SU-DHL-6 (cell line): Measurements from ENCODE around the gene SHROOM2.

ENCODE experiments used
- H2AFZ ChIP-seq: fragments of 200-600 bp; sonication (generic); 2 replicates; pipeline ENCODE4 v1.6.1; 2014; ENCODE audit warnings: low read depth, mild to moderate bottlenecking, moderate library complexity, mixed read lengths, antibody characterized with exemption, low read length; ENCODE audit not compliant: severe bottlenecking
- H3F3A ChIP-seq: fragments of 200-600 bp; shearing (Covaris generic); 2 replicates; pipeline ENCODE4 v1.6.0; 2016; ENCODE audit warnings: antibody characterized with exemption, mild to moderate bottlenecking; ENCODE audit not compliant: insufficient read depth
- H3K27ac ChIP-seq: fragments of 200-600 bp; sonication (generic); 2 replicates; pipeline ENCODE4 v1.5.1; 2016; ENCODE audit warnings: low read depth, mild to moderate bottlenecking, low read length, moderate library complexity, mixed read lengths
- H3K27me3 ChIP-seq: fragments of 200-600 bp; sonication (generic), shearing (Covaris generic); 2 replicates; pipeline ENCODE4 v1.6.0; 2014; ENCODE audit warnings: mild to moderate bottlenecking, low read length
- H3K36me3 ChIP-seq: fragments of 200-600 bp; sonication (generic); 2 replicates; pipeline ENCODE4 v1.6.1; 2014; ENCODE audit warnings: mild to moderate bottlenecking, low read length, mixed read lengths
- H3K4me2 ChIP-seq: fragments of 300-600, 200-600 bp; shearing (Covaris generic), sonication (generic); 2 replicates; pipeline ENCODE4 v1.6.0; 2014; ENCODE audit warnings: low read length, low read depth, mild to moderate bottlenecking; ENCODE audit not compliant: poor library complexity, severe bottlenecking
- H3K4me3 ChIP-seq: fragments of 200-600 bp; sonication (generic); 2 replicates; pipeline ENCODE4 v1.5.1; 2014; ENCODE audit warnings: antibody characterized with exemption, low read length, mild to moderate bottlenecking, mixed read lengths; ENCODE audit not compliant: insufficient read depth, poor library complexity, severe bottlenecking
- H3K79me2 ChIP-seq: fragments of 200-600 bp; sonication (generic); 2 replicates; pipeline ENCODE4 v1.6.1; 2014; ENCODE audit warnings: mild to moderate bottlenecking, low read length, moderate library complexity; ENCODE audit not compliant: insufficient read depth
- H3K9ac ChIP-seq: fragments of 200-600 bp; sonication (generic); 2 replicates; pipeline ENCODE4 v1.7.0; 2014; ENCODE audit warnings: mild to moderate bottlenecking, low read length
- H3K9me2 ChIP-seq: fragments of 200-600 bp; sonication (generic); replicated peaks from 2 replicates; pipeline ENCODE4 v1.6.1; 2014; ENCODE audit warnings: low read length; ENCODE audit not compliant: insufficient read depth
- H3K9me3 ChIP-seq: fragments of 200-600 bp; sonication (generic); 2 replicates; pipeline ENCODE4 v1.6.1; 2014; ENCODE audit warnings: low read length, mixed read lengths; ENCODE audit not compliant: insufficient read depth
- H4K20me1 ChIP-seq: fragments of 200-600 bp; sonication (generic); 2 replicates; pipeline ENCODE4 v1.6.1; 2014; ENCODE audit warnings: low read depth, mild to moderate bottlenecking, antibody characterized with exemption, low read length, moderate library complexity, mixed read lengths
- CTCF ChIP-seq: fragments of 200-600 bp; sonication (generic); IDR thresholded peaks from one replicate; pipeline ENCODE4 v1.5.1; 2017; ENCODE audit warnings: antibody characterized with exemption, mild to moderate bottlenecking, low read length, moderate library complexity; ENCODE audit not compliant: insufficient read depth, poor library complexity, severe bottlenecking
- EZH2phosphoT487 ChIP-seq: fragments of 200-600 bp; sonication (generic), shearing (Covaris generic); conservative IDR thresholded peaks from 2 replicates; pipeline ENCODE4 v1.6.1; 2018; ENCODE audit warnings: mild to moderate bottlenecking, antibody characterized with exemption, low read length, moderate library complexity, mixed read lengths

SHROOM2 gene

GRCh38 chrX:9905721-9906120, 119.5 kb downstream of the SHROOM2 start:
- no peaks in the 10 kb centered on the region for H3K9me2 ChIP-seq
- no peaks in the 10 kb centered on the region for H3K36me3 ChIP-seq
- no peak overlapping the region for H2AFZ ChIP-seq
- no peak overlapping the region for H3K27ac ChIP-seq
- no peaks in the 10 kb centered on the region for H3K9me3 ChIP-seq
- no peak overlapping the region for H3K9ac ChIP-seq
- TF ChIP-seq CTCF (no peak), EZH2phosphoT487 (no peak)
- H3K27me3 ChIP-seq = no peaks in the 10 kb centered on the region
- H3F3A ChIP-seq = no peaks in the 10 kb centered on the region
- H4K20me1 ChIP-seq = no peaks in the 10 kb centered on the region
- no peaks in the 10 kb centered on the region for H3K79me2 ChIP-seq
- H3K4me3 ChIP-seq = no peak overlapping the region
- H3K4me2 ChIP-seq = no peak overlapping the region

GRCh38 chrX:9906919-9907318, 120.7 kb downstream of the SHROOM2 start:
- Histone ChIP-seq H3K9me2 (no peaks in the 10 kb centered on the region), H2AFZ (no peak overlapping the region), H3K4me2 (no peak overlapping the region), H4K20me1 (no peaks in the 10 kb centered on the region), H3K79me2 (no peaks in the 10 kb centered on the region), H3F3A (no peaks in the 10 kb centered on the region), H3K4me3 (no peak overlapping the region), H3K9ac (no peak overlapping the region), H3K36me3 (no peaks in the 10 kb centered on the region), H3K27me3 (no peaks in the 10 kb centered on the region), H3K9me3 (no peaks in the 10 kb centered on the region), H3K27ac (no peak overlapping the region)
- TF ChIP-seq CTCF = no peak
- no peak for TF ChIP-seq EZH2phosphoT487

- no peak overlapping the region for H3K27ac ChIP-seq
Observed at GRCh38 chrX:9907645-9908387, 121.6 kb downstream of the SHROOM2 start.

More at GRCh38 chrX:9907645-9908387, 121.6 kb downstream of the SHROOM2 start:
- no peaks in the 10 kb centered on the region for H4K20me1 ChIP-seq
- no peaks in the 10 kb centered on the region for H3K9me3 ChIP-seq
- no peaks in the 10 kb centered on the region for H3K9me2 ChIP-seq
- no peak overlapping the region for H3K4me2 ChIP-seq
- H3K36me3 ChIP-seq = no peaks in the 10 kb centered on the region
- no peaks in the 10 kb centered on the region for H3K27me3 ChIP-seq
- no peaks in the 10 kb centered on the region for H3F3A ChIP-seq
- H3K4me3 ChIP-seq = no peak overlapping the region
- TF ChIP-seq CTCF (no peak), EZH2phosphoT487 (no peak)
- H3K79me2 ChIP-seq = no peaks in the 10 kb centered on the region
- H3K9ac ChIP-seq = no peak overlapping the region
- no peak overlapping the region for H2AFZ ChIP-seq
